Measurements from ENCODE around the gene MGRN1. TPM values are rescaled to one million over a fixed set of nuclear protein-coding genes. Genes with fewer than 3 reads are reported as not detected.

The MGRN1 gene
- total and polyA plus RNA-seq, 2 donors (not counting 1 experiment from before 2014, with no cell fraction given): 5.4 to 26.1 TPM

GRCh38 chr16:4673387-4674046 lies 48.9 kb downstream of the MGRN1 start:
- H3K4me3 ChIP-seq (replicated peaks in 1 of 4; ENCODE audit: control extremely low read depth in 1 of 4, insufficient read depth in 1 of 4, low read depth in 3 of 4, low read length in 4 of 4): no peak overlapping the region
- no peak for DNase-seq (ENCODE audit: low read depth in 2 of 2)
- no peak overlapping the region for H3K4me2 ChIP-seq (ENCODE audit: extremely low read depth, insufficient read depth, low read length)
- H3K9ac ChIP-seq (ENCODE audit: insufficient read depth, low read length): no peak overlapping the region
- no peaks in the 10 kb centered on the region for H3K79me2 ChIP-seq (ENCODE audit: control insufficient read depth, insufficient read depth, low read length)
- H3K9me3 ChIP-seq (ENCODE audit: control insufficient read depth, insufficient read depth, low read depth, low read length): no peaks in the 10 kb centered on the region
- no peak overlapping the region for H2AFZ ChIP-seq (ENCODE audit: low read length)
- TF ChIP-seq EZH2 (IDR thresholded peaks at IDR 0.05; ENCODE audit: low read length, missing control alignments) (no peak), CTCF (conservative IDR thresholded peaks at IDR 0.05 in 1 of 2, IDR thresholded peaks at IDR 0.05 in 1 of 2; ENCODE audit: low read depth in 1 of 2, low read length in 2 of 2) (no peak)
- no peaks in the 10 kb centered on the region for H3K4me1 ChIP-seq (ENCODE audit: control insufficient read depth, extremely low read depth, insufficient read depth, low read length)
- no peak overlapping the region for H3K27ac ChIP-seq (ENCODE audit: insufficient read depth, low read length)
- H3K36me3 ChIP-seq (ENCODE audit: control insufficient read depth, insufficient read depth, low read length): peaks cover 10% of the 10 kb centered on the region
- H3K27me3 ChIP-seq (ENCODE audit: control insufficient read depth, insufficient read depth, low read length): no peaks in the 10 kb centered on the region
- H4K20me1 ChIP-seq (ENCODE audit: control insufficient read depth, extremely low read depth, insufficient read depth, low read length): no peaks in the 10 kb centered on the region

GRCh38 chr16:4674926-4675530 lies 50.4 kb downstream of the MGRN1 start:
- no peak overlapping the region for H2AFZ ChIP-seq (ENCODE audit: low read length)
- no peaks in the 10 kb centered on the region for H3K9me3 ChIP-seq (ENCODE audit: control insufficient read depth, insufficient read depth, low read depth, low read length)
- no peak overlapping the region for H3K9ac ChIP-seq (ENCODE audit: insufficient read depth, low read length)
- H3K27me3 ChIP-seq (ENCODE audit: control insufficient read depth, insufficient read depth, low read length): no peaks in the 10 kb centered on the region
- H3K79me2 ChIP-seq (ENCODE audit: control insufficient read depth, insufficient read depth, low read length): no peaks in the 10 kb centered on the region
- no peak overlapping the region for H3K27ac ChIP-seq (ENCODE audit: insufficient read depth, low read length)
- no peak overlapping the region for H3K4me2 ChIP-seq (ENCODE audit: extremely low read depth, insufficient read depth, low read length)
- H4K20me1 ChIP-seq (ENCODE audit: control insufficient read depth, extremely low read depth, insufficient read depth, low read length): no peaks in the 10 kb centered on the region
- no peak for DNase-seq (ENCODE audit: low read depth in 2 of 2)
- no peak overlapping the region for H3K4me3 ChIP-seq (replicated peaks in 1 of 4; ENCODE audit: control extremely low read depth in 1 of 4, insufficient read depth in 1 of 4, low read depth in 3 of 4, low read length in 4 of 4)
- H3K4me1 ChIP-seq (ENCODE audit: control insufficient read depth, extremely low read depth, insufficient read depth, low read length): no peaks in the 10 kb centered on the region
- TF ChIP-seq EZH2 (IDR thresholded peaks at IDR 0.05; ENCODE audit: low read length, missing control alignments): no peak
- no peak for TF ChIP-seq CTCF (conservative IDR thresholded peaks at IDR 0.05 in 1 of 2, IDR thresholded peaks at IDR 0.05 in 1 of 2; ENCODE audit: low read depth in 1 of 2, low read length in 2 of 2)
- H3K36me3 ChIP-seq (ENCODE audit: control insufficient read depth, insufficient read depth, low read length): peaks cover 6% of the 10 kb centered on the region

- no peak for TF ChIP-seq EZH2 (IDR thresholded peaks at IDR 0.05; ENCODE audit: low read length, missing control alignments)
- no peak for DNase-seq (ENCODE audit: low read depth in 2 of 2)
- no peak overlapping the region for H3K27ac ChIP-seq (ENCODE audit: insufficient read depth, low read length)
- H3K4me2 ChIP-seq (ENCODE audit: extremely low read depth, insufficient read depth, low read length): no peak overlapping the region
- H3K79me2 ChIP-seq (ENCODE audit: control insufficient read depth, insufficient read depth, low read length): no peaks in the 10 kb centered on the region
- peaks cover 6% of the 10 kb centered on the region for H3K36me3 ChIP-seq (ENCODE audit: control insufficient read depth, insufficient read depth, low read length)
- no peak overlapping the region for H2AFZ ChIP-seq (ENCODE audit: low read length)
- no peak overlapping the region for H3K9ac ChIP-seq (ENCODE audit: insufficient read depth, low read length)
- no peaks in the 10 kb centered on the region for H3K27me3 ChIP-seq (ENCODE audit: control insufficient read depth, insufficient read depth, low read length)
- no peaks in the 10 kb centered on the region for H3K4me1 ChIP-seq (ENCODE audit: control insufficient read depth, extremely low read depth, insufficient read depth, low read length)
- no peaks in the 10 kb centered on the region for H4K20me1 ChIP-seq (ENCODE audit: control insufficient read depth, extremely low read depth, insufficient read depth, low read length)
- H3K9me3 ChIP-seq (ENCODE audit: control insufficient read depth, insufficient read depth, low read depth, low read length): no peaks in the 10 kb centered on the region
- no peak overlapping the region for H3K4me3 ChIP-seq (replicated peaks in 1 of 4; ENCODE audit: control extremely low read depth in 1 of 4, insufficient read depth in 1 of 4, low read depth in 3 of 4, low read length in 4 of 4)
Observed at GRCh38 chr16:4675864-4676786, 51.5 kb downstream of the MGRN1 start.

All from fibroblast of lung (primary cell).